Measurements from ENCODE around the gene PLXNA4. TPM values are rescaled to one million over a fixed set of nuclear protein-coding genes. Genes with fewer than 3 reads are reported as not detected.
A peak's percentile ranks its signal among the peaks of the same experiment; 100 is the strongest.

Gene PLXNA4
- total RNA-seq, 1 experiment from 2014 or later = 29.2 TPM

DNA sequence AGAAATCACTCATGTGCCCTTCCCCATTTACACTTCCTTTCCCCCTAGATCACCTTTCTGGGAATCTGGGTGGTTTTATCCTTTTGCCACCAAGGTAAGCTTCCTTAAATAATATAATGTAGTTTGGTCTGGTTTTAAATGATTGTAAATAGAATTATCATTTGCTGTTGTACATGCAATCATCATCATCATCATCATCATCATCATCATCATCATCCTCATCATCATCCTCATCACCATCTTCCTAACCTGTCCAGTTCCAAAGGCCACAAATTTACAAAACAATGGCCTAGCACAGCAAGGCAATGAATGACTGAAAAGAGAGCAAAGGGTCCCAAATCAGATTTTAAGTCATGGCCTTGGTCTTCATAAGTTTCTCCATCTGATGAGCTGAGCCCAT lies 329.7 kb downstream of the PLXNA4 start:
- no peak for DNase-seq (ENCODE audit: low read depth)

DNA sequence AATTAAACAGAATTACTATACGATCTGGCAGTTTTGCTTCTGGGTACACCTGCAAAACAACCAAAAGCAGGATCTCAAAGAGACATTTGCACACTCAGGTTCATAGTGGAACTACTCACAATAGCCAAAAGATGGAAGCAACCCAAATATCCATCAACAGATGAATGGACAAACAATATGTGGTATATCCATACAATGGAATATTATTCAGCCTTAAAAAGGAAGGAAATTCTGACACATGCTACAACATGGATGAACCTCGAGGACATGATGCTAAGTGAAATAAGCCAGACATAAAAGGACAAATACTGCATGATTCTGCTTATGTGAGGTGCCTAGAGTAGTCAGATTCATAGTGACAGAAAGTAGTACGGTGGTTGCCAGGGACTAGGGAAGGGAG lies 330.7 kb downstream of the PLXNA4 start:
- no peak for DNase-seq (ENCODE audit: low read depth)

DNA sequence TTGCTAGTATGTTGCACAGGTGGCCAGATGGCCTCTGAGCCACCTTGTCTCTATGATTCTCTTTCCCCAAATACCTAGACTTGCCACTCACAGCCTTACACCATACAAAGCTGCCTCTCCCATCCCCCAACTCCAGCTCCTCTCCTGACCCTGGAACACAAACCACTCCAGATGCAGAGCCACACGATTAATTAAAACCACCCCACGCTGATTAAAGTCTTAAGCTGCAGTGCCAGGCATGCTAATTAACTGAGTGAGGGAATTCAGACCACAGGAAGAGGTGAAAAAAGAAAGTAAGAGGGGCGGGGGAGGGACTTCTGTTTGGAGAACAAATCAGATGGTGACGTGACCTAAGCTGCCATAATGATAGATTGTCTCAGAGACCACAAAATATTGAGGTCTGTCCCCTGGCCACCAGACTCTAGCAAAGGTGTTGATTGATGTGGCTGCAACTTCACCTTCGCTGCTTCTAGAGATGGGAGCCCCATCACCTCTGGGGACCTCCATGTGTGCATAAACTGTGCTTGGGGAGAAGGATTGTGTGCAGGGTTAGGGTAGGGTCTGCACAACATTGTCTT lies 331.3 kb downstream of the PLXNA4 start:
- DNase-seq (ENCODE audit: low read depth) = no peak

DNA sequence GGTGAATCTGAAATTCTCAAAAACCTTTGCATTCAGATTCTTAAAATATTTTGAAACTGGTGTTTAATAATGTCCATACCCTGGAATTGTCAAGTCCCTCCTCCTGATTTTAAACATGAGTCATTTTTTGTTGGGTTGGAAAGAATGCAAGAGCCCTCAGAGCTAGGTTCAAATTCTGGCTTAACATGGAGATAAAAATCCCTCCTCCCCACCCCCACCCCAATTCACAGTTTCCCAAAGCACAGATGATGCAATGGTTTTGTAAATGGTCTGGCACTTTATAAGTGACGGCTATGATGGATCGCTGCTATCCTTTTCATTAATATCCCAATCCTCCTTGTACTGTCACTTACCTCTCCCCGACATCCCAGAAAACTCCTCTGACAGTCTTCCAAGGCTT lies 332.8 kb downstream of the PLXNA4 start:
- peak; percentile 18 for DNase-seq (ENCODE audit: low read depth)

DNA sequence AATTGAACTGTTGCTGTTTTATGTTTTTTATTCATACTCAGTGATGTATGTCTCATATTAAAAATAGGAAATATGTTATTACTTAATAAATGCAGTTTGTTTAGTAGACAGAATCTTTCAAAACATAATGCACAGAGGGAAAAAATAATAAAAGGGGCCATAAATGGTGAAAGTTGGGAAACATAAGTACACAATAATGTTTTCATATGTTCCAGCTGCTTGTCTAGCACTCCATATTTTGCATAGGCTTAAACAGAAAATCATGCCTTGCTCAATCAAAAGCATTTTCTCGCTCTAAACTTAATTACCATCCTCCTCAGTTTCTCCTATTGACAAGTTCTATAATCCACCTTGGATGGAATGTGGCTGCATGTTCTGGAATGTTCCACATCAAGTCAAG lies 333.2 kb downstream of the PLXNA4 start:
- no peak for DNase-seq (ENCODE audit: low read depth)

DNA sequence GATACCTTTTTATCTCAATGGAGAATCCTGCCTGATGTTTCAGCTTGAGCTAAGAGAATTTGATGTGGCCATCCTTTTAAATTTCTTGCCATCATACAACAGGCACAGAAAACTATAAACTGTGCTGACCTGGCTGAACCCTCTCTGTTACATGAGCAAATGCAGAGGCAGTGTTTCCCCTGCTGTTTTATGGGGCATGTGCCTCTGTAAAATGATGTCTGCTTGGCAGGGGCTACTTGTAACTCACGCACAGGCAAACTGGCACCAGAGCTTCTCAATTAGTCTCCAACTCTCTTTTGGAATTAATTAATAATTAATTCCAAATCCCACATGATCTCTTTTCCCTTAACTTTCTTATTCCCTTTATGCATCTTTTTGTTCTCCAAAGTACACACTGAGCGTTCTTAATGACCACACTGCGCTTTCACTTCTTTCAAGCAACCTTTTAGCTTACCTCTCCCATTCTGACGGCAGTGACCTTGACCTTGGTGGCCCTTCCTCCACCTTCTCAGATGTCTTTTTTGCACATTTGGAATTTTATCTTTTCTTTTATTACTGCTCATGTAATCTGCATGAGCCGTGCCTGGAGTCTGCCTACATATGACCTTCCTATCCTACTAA lies 334.0 kb downstream of the PLXNA4 start:
- DNase-seq (ENCODE audit: low read depth) = no peak

DNA sequence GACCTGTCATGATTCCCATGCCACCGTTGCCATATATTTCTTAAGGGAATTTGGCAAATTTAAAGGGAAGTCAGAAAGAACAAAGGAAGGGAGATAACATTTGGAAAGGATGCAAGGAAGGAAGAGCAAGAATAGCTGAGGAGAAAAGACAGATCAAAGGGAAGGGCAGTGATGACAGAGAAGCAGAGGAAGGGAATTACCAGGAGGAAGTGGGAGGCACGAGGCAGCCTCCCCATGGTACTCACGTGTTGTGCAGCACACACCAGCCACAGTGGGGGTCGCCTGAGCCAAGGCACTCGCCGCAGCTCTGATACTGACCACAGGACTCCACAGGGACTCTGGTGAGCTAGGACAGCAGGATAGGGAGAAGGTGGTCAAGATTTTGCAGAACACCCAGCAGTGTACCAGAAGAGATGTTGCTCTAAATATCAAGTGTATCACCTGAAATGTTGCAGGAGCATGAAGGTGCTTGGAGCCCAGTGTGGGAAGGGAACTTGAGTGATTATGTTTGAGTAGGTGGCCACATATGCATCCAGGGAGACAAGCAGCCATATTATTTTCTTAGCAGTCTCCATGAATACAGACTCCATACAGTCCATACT lies 335.3 kb downstream of the PLXNA4 start:
- peak; percentile 25 for DNase-seq (ENCODE audit: low read depth)

DNA sequence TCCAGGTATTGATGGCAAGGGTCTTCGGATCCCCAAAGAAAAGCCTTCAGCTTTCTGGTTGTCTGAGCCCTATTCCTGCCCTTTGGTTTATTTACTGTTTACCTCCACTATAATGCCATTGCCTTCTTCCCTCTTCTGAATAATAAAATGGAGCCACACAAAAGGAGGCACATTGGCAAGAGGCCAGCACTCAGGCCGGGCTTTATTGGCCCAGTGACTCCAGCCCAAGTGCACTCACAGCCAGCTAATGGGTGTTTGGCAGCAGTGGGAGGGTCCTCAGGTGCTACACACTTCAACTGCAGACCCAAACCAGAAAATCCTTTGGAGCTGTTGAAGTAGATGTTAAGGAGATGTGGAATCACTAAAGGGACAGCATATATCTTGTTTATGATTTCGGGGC lies 336.0 kb downstream of the PLXNA4 start:
- no peak for DNase-seq (ENCODE audit: low read depth)

DNA sequence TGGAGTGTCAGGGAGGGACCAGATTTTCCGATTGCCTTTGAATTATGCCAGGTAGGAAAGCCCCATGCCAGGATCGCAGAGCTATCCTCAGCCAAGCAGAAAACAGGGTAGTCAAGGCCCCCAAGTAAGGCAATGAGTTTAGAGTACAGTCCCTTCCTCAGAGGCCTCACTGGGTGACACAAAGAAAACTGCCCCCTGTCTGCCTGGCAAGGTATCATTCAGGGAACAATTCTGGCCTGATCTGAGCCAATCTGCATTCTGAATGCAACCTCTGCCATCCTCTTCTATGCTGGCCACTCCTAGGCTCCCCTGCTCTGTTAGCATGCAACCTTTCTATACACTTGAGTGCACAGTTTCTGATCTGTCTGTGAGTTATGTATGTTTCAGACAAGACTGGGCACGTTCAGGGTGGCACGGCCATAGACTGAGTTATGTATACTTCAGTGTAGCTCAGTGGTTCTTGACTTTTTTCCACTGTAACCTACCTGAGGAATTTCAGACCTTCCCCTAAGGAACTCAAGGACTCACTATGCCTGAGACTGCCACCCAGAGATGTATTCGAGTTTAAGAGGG lies 336.8 kb downstream of the PLXNA4 start:
- no peak for DNase-seq (ENCODE audit: low read depth)

DNA sequence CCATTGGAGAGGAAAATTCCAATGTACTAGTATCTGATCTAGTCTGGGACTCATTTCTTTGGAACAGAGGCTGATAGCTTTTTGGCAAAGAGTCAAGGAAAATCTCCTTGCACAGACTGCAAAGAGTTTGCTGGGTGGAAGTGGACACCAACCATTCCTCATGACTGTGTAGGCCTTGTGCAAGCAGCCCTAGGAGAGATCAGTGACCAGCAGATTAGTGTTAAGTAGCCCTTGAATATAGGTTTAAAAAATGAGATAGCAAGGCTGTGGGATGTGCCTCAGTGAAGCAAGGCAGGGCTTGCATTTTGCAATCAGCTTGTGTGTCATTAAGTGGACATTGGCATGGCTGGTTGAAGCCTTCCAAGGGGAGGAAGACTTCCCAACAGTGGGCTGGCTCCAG lies 341.6 kb downstream of the PLXNA4 start:
- no peak for DNase-seq (ENCODE audit: low read depth)

DNA sequence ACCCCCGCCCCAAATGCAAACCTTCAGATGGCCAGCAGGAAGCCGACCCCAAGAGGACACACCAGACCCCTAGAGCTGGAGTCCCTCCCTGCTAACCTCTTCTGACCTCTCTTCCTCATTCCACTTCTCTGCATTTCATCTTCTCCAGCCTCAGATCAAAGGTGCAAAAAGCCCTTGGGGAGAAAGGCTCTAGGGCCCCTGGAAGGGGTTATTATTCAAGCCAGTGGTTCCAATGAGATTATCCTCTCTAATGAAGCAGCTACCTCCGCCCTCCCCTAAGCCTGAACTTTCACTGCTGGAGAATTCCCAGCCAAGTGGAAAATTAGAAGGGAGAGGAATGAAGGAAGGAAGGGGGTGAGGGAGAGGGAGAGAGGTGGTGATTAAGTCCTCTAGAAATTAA lies 343.9 kb downstream of the PLXNA4 start:
- DNase-seq (ENCODE audit: low read depth) = no peak

DNA sequence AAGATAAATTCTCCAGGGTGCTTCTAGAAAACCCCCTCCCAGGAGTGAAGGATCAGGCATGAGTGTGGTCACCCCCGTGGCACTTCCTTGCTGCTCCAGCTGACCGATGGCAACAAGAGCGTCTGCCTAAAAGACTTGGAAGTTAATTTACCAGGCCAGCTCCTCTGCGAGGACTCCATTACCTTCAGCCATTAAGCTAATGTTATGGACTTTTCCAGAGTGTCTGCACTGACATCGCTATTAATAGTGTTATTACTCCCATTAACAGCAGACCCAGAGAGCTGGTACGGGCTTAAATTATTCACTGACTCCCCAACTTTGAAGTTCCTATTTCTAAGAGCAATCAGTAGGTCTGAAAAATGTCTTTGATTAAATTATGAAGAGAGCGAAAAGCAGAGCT lies 345.8 kb downstream of the PLXNA4 start:
- DNase-seq (ENCODE audit: low read depth) = no peak

DNA sequence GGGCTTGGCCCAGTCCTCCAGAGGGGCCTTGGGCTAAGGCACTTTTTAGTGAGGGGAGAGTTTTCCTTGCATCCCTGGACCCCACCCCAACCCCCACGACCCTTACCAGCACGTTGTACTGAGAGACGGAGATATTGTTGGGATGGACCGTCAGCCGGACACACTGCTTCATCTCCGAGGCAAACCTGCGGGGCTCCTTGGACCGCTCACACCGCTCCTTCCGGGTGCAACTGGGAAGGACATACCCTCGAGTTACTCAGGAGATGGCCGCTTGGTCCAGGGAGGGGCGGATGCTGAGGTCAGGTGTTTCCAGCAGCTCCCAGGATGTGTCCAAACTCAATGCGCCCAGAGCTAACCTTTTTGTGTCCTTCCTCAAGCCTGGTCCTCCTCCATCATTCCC lies 348.0 kb downstream of the PLXNA4 start:
- DNase-seq (ENCODE audit: low read depth) = no peak

DNA sequence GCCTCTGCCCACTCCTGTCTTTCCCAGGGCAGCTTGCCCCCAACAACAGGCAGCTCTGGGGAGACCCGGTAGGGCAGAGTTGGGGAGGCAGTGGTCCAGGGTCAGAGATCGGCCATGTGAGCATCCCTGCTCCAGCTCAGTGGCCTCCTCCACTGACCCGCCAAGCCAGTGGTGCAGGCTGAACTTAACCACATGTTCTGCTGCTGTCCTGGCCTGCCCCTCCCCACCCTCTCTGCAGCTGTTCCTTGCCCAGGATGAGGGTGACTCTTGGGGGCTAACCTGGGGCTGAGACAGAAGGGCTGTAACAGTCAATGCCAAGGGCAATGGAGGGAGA lies 349.3 kb downstream of the PLXNA4 start:
- no peak for DNase-seq (ENCODE audit: low read depth)

DNA sequence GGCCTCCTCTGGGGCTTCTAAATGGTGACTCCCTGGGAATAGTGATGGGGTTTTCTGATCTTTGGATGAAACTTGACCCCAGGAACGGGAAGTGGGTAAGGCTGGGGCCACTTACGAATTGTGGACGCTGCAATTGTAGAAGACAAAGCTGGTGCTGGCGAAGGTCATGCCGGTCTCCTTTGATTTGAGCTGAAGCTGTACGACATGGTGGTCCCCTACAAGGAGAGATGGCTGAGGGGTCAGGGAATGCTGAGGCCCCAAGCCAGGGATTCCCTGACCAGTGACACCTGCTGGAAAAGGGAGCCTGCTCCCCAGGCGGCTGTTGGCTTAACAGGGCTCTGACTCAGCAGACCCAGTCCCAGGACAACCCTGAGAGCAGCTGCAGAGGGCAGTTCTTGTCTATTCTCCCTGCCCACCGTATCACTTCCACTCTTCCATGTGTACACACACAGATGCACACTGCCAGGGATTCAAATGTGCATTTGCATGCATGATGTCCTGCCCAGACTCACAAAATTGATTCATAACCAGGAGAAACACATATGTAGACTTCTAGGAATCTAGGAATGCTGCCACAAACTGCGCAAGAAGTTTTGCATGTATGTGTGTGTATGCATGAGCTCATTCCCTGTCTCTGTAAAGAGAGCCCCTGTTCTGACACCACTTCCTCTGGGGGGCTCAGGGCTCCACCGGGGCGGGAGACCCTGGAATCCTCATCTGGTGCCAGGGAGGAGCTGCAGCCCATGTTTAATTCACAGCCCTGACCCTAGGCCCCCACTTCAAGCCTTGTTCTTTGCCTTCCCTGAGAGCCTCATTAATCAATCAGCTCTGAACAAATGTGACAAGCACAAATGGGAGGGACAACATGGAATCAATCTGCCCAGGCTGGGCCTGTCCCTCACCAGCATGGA lies 350.0 kb downstream of the PLXNA4 start:
- DNase-seq (ENCODE audit: low read depth) = no peak

DNA sequence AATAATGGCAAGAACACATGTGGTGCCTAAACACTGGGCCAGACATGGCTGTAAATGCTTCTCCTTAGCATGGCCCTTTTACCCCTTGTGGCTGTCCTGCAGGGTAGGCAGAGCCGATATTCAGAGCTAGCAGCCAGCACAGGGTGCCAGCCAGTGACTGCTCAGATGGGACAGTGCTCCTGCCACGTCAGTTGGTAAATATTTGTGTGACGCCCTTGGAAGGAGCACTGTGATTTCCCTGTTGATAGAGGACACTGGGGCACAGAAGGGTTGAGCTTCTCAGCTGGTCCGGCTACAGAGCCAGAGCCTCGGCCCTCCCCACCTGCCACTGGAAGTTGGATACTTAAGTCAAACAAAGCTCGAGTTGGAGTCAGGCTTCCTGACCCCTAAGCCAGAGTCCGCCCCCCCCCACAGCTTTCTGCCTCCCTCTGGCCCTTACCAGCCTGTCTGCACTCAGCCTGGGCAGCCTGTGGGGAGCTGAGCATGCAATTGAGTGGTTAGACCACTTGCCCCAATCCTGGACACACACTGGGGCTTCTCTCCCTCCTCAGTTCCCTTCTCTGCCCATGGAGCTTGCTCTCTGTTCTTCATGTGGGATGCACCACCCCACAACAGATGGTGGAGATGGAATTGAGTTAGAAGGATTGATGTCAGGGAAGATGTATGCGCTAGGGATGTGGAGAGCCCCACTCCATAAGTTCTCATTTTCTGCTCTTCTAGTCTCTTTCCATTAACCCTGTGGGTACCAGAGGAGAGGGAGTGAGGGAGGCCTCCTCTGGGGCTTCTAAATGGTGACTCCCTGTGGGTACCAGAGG lies 350.8 kb downstream of the PLXNA4 start:
- DNase-seq (ENCODE audit: low read depth) = no peak

DNA sequence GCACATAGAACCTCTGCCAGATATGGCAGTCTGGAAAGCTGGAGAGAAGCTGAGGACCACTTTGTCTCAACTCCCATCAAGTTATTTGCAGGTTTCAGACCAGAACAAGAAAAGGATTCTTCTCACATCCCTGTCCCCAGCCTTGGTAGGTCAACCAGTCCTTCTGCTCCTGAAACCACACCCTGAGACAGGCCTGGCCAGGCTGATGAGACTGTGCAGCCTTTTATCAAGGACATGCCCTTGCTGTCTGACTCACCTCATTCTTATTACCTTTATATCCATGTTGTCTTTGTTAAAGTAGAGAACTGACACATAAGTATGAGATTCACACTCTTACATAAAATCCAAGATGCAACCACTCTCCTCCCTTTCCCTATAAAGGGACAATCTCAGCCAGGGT lies 354.9 kb downstream of the PLXNA4 start:
- peak; percentile 21 for DNase-seq (ENCODE audit: low read depth)

DNA sequence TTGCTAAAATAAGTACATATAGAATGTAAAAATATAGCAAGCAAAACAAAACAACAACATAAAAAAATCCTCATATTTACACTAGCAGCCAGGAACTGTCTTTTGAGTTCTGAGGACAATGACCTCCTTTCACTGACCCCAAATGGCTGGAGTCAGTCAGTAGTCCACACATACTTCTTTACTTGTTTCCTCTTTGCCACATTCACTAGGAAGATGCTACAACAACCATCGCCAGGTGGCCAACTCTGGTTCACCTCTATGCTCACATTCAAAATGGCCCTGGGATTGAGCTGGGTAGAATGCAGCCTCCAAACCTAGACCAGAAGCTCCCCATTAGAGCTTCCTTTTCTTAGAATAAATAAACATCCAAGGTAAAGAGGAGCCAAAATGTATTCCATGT lies 356.2 kb downstream of the PLXNA4 start:
- no peak for DNase-seq (ENCODE audit: low read depth)

DNA sequence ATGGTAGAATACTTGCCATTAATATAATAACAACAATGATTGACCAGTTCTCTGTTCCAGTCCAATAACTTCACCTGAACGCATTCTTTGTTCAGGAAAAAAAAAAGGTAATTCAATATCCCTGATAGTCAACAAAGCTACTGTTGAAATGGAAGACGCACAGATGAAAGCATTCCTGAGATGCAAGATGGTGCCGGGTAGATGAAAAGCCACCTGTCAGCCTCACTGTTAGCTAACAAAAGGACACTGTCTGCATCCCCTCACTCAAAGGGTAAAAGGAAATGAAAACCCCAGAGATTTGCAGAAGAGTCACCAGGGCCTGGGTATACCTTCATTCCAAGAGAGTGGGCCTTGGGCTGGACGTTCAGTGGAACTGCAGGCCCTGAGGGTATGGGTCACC lies 357.4 kb downstream of the PLXNA4 start:
- no peak for DNase-seq (ENCODE audit: low read depth)

DNA sequence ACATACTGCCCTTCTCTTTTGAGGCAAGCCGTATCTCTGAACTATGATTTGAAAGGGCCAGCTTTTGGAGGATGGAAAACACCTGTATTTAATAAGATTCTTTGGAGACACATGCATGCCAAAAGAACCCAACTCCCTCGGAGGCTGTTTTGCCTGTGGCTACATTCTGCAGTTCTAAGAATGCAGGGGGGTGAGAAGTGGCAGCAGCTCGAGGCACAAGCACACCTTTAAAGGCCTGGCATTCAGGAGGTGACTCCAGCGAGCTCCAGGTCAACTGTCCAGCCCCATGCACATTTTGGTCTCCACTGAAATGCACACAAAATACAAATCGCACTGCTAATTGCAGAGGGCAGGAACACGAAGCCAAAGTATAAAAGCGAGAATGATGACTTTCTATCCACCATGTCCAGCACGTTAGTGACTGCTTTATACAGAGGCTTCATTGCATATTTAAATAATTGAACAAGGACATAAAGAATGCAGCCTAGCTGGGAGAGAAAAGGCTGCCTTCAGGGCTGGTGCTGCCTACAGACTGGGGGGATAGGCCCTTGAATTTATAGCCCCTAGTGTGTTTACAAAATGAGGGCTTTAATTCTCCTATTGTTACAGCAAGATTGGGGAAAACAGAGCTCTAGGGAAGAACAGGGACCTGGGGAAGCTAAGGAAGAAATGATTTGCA lies 359.3 kb downstream of the PLXNA4 start:
- DNase-seq (ENCODE audit: low read depth) = no peak

DNA sequence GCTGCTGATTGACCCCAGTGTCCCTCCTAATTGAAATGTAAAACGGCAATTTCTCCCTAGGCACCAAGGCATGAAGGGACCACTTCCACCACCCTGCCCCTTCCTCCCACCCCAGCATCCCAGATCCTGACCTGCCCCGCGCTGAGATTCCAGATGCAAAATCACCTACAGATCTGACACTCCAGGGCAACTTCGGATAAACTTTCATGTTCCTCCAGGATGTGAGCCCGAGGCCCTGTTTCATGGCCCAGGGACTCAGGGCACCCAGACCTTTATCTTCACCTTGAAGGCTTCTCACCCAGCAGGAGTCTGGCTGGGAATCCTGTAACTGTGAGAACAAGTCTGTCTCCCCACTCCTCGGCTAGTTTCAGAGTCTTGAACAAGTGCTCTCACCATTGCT lies 361.8 kb downstream of the PLXNA4 start:
- no peak for DNase-seq (ENCODE audit: low read depth)

All from HT1080 (cell line).